Cardiac muscle cell (in vitro differentiated cells and primary cell): ENCODE results near the gene GUCY1A2. TPM values are rescaled to one million over a fixed set of nuclear protein-coding genes. Genes with fewer than 3 reads are reported as not detected.

Experiments
- DNase-seq, 2 donors: peaks; one replicate each; pipeline versions ENCODE4 v3.0.0 to v3.0.0-alpha.2; 2010 to 2017; ENCODE audit warnings: low read depth in 1 of 2, low spot score in 1 of 2
- H3K27ac ChIP-seq: fragments of 200-600 bp; sonication (generic); 2 replicates; pipeline ENCODE4 v1.5.1; 2016
- H3K27me3 ChIP-seq: fragments of 200-600 bp; sonication (generic); 2 replicates; pipeline ENCODE4 v1.6.0; 2016; ENCODE audit warnings: control low read depth
- H3K36me3 ChIP-seq: fragments of 200-600 bp; sonication (generic); 2 replicates; pipeline ENCODE4 v1.5.1; 2016; ENCODE audit warnings: control low read depth
- H3K4me1 ChIP-seq: fragments of 200-600 bp; sonication (generic); 2 replicates; pipeline ENCODE4 v1.8.1; 2017; ENCODE audit warnings: low read depth, mild to moderate bottlenecking, mixed run types
- H3K4me3 ChIP-seq: fragments of 200-600 bp; sonication (generic); 2 replicates; pipeline ENCODE4 v1.5.1; 2016; ENCODE audit warnings: mild to moderate bottlenecking
- H3K9me3 ChIP-seq: fragments of 200-600 bp; sonication (generic); 2 replicates; pipeline ENCODE4 v1.5.1; 2017; ENCODE audit warnings: low read depth, mild to moderate bottlenecking, control low read depth
- CTCF ChIP-seq: IDR thresholded peaks from 2 replicates; pipeline ENCODE4 v1.5.1; 2012; ENCODE audit warnings: low read depth, mild to moderate bottlenecking, low read length
- polyA plus RNA-seq: library from polyadenylated mRNA; unstranded; fragments of >200 nt; fragmentation: Nextera tagmentation; extraction: Ambion mirVana; gene quantifications from 2 replicates; pipeline ENCODE4 v1.2.1, GENCODE V29; 2016
- total RNA-seq: library from RNA; depleted of rRNA; stranded (reverse); fragments of >200 nt; gene quantifications from 2 replicates; pipeline ENCODE4 v1.2.3, GENCODE V29; 2016

GUCY1A2 gene
- total and polyA plus RNA-seq, 2 experiments from 2014 or later, result 0.56 to 1.1 TPM

- TF ChIP-seq CTCF, result no peak
- Histone ChIP-seq H3K27ac (no peak overlapping the region), H3K36me3 (no peaks in the 10 kb centered on the region), H3K9me3 (no peaks in the 10 kb centered on the region), H3K4me1 (no peaks in the 10 kb centered on the region), H3K27me3 (no peaks in the 10 kb centered on the region), H3K4me3 (no peak overlapping the region)
- peak in 1 of 2 donors; percentile 95 for DNase-seq
These were observed 25.1 kb upstream of the GUCY1A2 start for GRCh38 chr11:107043242-107044006.

- Histone ChIP-seq H3K36me3 (no peaks in the 10 kb centered on the region), H3K4me1 (no peaks in the 10 kb centered on the region), H3K27me3 (no peaks in the 10 kb centered on the region), H3K9me3 (no peaks in the 10 kb centered on the region), H3K27ac (no peak overlapping the region), H3K4me3 (no peak overlapping the region)
- no peak for TF ChIP-seq CTCF
- no peak for DNase-seq
These were observed 24.5 kb upstream of the GUCY1A2 start for GRCh38 chr11:107042748-107043147.

GRCh38 chr11:107041088-107041444 lies 22.8 kb upstream of the GUCY1A2 start:
- TF ChIP-seq CTCF, result no peak
- Histone ChIP-seq H3K27me3 (no peaks in the 10 kb centered on the region), H3K36me3 (no peaks in the 10 kb centered on the region), H3K4me3 (no peak overlapping the region), H3K27ac (no peak overlapping the region), H3K4me1 (no peaks in the 10 kb centered on the region), H3K9me3 (no peaks in the 10 kb centered on the region)
- peak in 1 of 2 donors; percentile 89 for DNase-seq

- DNase-seq, result peak in 1 of 2 donors; percentile 65
- TF ChIP-seq CTCF, result no peak
- no peak overlapping the region for H3K27ac ChIP-seq
- H3K4me1 ChIP-seq, result no peaks in the 10 kb centered on the region
- H3K36me3 ChIP-seq, result no peaks in the 10 kb centered on the region
- no peaks in the 10 kb centered on the region for H3K27me3 ChIP-seq
- H3K4me3 ChIP-seq, result no peak overlapping the region
- no peaks in the 10 kb centered on the region for H3K9me3 ChIP-seq
These were observed 22.3 kb upstream of the GUCY1A2 start for GRCh38 chr11:107040433-107041087.

- no peak for DNase-seq
- H3K36me3 ChIP-seq, result no peaks in the 10 kb centered on the region
- TF ChIP-seq CTCF, result no peak
- no peak overlapping the region for H3K27ac ChIP-seq
- H3K4me3 ChIP-seq, result no peak overlapping the region
- H3K27me3 ChIP-seq, result peaks cover 29% of the 10 kb centered on the region
- H3K4me1 ChIP-seq, result no peaks in the 10 kb centered on the region
- no peaks in the 10 kb centered on the region for H3K9me3 ChIP-seq
These were observed 7.4 kb upstream of the GUCY1A2 start for GRCh38 chr11:107025673-107026072.
